HG02678 (cell line): ENCODE measurements around the gene SLC24A3.

Experiments
- ATAC-seq: cut with Tn5 transposase; IDR thresholded peaks from one replicate; pipeline ENCODE4 v1.9.1; 2021; ENCODE audit warnings: mild to moderate bottlenecking, moderate library complexity; ENCODE audit not compliant: unreplicated experiment

Gene SLC24A3

DNA sequence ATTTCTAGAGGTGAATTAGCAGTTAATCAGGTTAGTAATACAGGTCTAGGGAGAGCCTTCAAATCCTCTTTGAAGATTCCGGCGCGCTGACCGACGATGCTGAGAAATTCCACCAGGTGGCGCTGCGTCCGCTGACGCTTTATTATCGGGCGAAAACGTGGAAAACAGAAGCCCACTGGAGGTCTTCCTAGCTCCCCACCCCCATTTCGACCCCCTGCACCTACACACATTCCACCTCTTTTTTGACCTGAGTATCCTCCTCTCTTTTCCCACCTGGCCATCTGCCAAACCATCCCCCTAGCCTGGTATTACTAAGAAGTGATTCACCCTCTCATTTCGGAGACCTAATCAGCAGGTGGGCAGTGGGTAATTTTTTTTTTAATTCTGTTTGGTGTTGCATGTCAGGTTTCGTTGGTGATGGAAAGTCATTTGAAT lies 480.3 kb downstream of the SLC24A3 start:
- no peak for ATAC-seq

DNA sequence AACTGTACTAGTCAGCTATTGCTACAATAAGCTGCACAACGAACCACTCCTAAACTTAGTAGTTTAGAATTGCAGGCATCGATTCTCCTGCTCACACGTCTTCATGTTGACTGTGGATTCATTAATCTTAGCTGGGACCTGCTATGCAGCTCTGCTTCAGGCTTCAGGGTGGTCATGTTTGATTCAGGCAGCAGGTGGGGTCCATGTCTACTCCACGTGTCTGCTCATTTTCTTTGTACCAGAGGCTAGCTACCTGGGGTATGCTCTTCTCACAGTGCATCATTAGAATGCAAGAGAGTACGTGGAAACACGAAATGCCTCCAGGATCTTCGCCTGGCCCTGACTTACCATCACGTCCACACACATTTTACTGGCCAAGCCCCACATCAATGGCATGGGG lies 481.1 kb downstream of the SLC24A3 start:
- ATAC-seq: no peak

DNA sequence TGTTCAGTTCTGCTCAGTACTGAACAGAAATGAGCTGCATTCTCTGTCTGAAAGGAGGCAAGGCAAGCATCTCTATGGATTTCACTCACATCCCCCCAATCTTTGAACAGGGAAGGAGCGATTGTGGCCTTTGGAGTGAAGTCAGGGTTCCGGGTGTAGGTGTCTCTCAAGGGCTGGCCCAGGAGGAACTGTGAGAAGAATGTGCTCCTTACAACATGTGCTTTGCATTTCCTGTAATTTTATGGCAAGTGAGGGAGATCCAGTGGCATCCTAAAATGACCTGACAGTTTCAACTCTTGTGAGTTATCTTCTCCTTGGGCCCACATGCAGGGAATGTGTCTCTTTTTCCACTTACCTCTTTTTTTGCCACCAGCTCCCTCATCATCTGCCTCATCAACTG lies 482.6 kb downstream of the SLC24A3 start:
- no peak for ATAC-seq

DNA sequence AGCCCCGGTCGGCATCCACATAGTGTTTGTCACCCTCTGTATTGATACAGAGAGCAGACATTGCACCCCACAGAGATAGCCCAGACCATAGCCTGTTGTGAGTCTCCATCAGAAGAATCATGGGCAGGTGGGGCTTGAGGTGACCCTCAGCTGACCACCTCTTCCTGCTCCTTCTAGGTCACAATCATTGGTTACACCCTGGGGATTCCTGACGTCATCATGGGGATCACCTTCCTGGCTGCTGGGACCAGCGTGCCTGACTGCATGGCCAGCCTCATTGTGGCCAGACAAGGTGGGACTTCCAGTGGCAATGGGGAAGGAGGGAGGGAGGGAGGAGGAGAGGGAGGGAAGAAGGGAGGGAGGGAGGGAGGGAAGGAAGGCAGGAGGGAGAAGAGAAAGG lies 484.2 kb downstream of the SLC24A3 start:
- ATAC-seq: no peak

DNA sequence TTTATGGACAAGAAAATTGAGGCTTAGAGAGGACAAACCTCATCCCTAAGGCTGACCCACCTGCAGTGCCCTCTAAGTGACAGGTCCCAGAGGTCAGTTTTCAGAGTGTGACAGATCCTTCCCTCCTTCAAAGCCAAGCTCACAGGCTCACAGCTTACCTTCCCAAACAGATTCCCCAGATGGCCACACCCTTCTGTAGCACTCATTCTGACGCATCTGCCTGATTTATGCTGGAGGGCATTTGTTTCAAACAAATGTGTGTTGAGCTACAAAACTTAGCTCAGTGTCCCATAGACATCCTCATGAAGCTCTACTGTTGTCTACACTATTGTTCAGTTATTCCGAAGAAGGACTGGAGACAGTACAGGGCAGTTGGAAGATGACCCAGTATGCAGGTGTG lies 485.0 kb downstream of the SLC24A3 start:
- ATAC-seq: no peak

DNA sequence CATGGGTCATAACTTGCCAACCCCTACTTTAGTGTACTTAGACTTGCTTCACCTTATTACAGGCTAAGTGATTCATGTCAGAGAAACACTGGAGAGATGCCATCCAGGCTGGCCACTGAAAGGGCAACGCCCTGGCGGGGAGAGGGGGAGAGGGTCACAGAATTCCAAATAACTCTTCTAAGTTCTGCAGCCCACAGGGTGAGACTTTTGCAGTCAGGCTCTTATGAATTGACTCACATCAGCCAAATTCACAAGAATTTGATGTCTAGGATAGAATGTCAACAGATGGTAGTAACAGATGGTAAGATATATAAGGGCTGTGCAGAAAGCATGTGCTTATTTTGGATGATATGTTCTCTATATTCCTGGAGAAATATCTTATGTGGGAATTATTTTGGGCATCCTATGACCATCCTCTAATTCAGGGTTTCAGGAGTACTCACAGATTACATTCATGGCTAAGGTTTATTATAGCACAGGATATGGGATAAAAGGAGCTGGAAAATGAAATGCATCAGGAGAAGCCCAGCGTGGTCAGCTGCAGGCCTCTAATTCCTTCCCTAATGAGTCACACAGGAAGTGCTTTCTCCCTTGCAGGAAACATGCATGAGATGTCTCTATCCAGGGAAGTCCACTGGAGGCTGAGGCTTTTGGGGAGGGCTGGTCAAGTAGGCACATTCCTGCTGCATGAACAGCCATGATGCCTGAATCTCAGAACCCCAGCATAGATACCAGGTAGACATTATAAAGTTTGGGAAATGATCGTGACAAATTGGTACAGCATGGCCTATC lies 486.9 kb downstream of the SLC24A3 start:
- no peak for ATAC-seq

DNA sequence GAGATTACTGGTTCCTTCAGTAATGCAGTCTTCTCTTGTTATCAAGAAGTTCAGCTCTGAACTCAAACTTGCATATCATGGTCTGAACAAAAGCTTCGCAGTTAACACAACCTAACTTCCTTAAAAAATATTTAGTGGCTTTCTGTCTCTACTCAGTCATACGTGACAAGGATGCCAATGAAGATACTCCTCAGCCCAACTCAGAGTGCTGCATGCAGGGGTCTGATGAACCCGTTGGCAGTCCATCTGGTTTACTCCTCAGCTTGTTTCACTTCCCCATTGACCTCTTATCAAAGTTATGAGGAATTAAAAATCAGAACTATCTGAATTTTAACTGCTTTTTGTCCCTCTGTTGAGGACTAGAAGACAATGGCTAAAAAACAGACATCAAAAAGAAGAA lies 489.0 kb downstream of the SLC24A3 start:
- ATAC-seq: no peak

DNA sequence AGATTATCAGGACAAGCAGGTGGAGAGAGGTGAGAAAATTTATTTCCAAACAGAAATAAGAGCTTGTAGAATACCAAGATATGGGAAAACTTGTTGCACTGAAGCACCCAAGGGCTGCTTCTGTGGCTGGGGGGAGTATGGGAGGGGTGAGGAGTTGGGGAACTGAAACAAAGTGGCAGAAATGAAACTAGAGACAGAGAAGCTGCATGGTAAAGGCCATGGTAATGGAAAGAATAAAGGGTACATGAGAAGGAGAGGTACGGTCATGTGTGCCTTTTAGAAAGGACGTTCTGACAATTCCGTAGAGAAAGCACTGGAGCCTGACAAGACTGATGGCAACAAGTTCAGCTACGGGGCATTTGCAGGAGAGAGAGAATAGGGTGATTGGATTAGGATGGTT lies 494.0 kb downstream of the SLC24A3 start:
- peak; percentile 81 for ATAC-seq

DNA sequence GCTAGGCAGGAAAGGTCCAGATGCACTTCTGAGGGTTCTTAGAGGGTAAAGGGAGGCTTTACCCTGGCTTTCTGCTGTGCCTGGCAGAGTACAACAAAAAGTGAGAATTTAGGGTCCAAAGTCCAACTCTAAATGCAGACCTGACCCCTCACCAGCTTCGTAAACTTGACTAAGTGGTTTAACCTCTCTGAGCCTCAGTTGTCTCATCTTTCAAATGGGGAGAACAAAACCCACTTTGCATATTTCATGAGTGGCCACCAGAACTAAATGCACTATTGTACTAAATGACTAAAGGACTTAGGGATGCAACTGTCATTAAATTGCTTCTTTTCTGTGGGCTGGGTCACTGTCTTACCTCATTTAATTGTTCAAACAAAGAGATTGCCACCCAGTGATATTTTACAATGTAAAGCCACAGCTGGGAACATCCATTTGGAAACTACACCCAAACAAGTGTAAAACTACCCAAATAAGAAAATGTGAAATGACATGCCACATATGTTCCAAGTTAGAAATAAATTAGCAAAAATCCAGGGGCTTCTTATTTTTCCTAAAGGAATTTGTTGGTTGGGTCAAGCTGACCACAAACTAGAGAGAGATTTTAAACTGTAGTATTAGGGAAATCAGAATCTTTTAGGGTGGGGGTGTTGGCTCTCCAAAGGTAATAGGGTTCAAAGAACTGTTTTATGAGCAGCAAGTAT lies 497.3 kb downstream of the SLC24A3 start:
- ATAC-seq: no peak

DNA sequence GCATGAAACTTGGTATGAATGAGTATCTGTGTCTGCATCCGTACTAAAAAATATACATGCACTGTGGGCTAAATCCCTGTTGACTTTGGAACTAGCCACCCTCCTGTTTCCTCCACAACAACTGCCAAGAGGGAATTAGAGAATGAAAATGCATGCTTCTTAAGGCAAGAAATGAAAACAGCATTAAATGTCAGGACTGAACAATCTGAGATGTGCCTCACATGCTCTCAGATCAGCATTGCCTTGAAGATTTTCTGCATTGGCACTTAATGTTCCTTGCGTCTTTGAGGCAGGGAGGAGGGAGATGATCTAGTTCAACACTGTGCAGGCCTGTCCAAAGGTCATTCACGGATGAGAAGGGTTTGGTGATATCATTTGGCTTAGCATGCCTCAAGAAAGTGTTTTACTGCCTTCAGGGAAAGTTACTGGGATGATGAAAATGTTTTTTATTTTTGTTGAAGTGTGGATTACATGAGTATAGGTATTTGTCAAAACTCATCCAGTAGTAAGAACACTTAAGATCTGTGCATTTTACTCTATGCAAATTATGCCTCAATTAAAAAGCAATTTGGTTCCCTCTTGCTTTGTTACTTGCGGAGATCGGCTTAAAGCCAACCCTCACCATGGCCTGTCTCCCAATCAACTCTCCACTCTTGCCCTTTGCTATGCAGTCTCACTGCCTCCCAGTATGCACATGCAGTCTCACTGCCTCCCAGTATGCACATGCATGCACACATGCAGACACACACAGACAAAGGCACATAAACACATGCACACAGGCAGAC lies 498.1 kb downstream of the SLC24A3 start:
- no peak for ATAC-seq

DNA sequence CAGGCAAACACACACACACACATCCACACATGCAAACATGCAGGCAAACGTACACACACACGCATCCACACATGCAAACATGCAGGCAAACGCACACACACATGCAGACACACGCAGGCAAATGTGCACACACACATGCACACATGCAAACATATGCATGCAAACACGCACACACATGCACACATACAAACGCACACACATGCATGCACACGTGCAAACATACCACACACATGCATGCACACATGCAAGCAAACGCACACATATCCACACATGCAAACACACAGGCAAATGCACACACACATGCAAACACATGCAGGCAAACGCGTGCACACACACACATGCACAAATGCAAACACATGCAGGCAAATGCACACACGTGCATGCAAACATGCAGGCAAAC lies 498.7 kb downstream of the SLC24A3 start:
- ATAC-seq: no peak

DNA sequence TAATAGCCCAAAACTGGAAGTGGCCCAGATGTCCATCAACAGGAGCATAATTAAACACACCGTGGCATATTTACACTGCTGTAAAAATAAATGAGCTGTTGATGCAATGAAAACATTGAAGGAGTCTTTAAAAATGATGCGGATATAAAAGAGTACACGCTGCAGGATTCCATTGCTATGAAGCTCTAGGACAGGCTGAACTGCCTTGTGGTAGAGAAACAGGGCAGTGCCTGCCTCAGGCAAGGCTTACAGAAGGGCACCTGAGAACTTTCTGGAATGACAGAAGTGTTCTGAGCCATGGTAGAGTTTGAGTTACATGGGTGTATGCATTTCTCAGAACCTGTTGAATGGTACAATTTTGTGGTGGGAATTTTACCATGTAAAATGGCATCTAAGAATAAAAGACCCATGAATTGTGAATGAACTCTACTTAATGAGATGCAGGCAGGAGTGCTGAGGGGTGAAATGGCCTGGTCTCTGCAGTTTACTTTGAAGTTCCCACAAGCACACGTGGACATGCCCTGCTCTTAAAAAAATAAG lies 500.3 kb downstream of the SLC24A3 start:
- ATAC-seq: no peak

DNA sequence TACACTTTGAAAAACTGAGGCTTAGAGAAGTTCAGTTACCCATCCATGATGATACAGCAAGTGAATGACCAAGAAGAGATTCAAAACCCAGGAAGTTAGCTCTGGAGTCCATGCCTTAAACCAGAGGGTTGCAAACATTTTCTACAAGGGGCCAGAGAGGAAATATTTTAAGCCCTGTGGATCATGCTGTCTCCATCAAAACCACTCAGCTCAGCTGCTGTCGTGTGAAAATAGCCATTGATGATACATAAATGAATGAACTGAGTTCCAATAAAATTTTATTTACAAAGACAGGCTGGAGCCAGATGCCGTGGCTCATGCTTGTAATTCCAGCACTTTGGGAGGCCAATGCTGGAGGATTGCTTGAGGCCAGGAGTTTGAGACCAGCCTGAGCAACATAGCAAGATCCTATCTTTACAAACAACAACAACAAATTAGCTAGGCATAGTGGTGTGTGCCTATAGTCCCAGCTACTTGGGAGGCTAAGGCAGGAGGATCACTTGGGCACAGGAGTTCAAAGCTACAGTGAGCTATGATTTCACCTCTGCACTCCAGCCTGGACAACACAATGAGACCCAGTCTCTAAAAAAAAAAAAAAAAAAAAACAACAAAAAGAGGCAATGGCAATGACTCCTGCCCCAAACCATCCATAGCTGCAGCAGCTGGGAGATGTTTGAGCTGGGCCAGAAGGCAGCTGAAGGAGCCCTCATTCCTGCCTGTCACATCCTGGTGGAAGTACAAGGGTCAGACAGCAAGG lies 501.6 kb downstream of the SLC24A3 start:
- no peak for ATAC-seq

DNA sequence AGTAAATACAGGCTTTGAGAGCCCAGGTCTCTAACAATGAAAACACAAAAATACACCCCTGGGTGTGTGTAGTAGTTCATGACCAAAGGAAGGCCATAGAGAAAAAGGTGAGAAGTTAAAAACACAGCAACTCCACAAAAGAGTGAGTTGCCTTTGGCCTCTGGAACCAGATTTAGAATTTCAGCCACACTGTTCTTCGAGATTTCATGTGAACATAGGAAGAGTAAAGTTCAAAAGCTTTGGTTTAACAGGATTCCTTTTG lies 502.1 kb downstream of the SLC24A3 start:
- no peak for ATAC-seq

DNA sequence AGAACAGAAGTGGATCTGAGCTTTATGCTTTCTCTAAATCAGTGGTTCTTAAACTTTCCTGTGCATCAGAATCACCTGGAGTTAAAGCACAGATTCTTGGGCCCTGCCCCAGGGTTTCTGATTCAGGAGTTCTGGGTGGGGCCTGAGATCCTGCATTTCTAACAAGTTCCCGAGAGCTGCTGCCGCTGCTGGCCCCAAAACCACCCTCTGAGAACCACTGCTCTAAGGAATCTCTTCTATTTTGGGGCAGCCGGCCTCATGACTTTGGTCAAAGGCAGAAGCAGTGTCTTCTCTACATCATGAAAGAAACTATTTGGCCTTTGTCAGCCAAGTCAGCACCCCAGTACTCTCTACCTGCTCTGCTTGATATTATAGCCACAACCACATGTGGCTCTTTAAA lies 503.5 kb downstream of the SLC24A3 start:
- ATAC-seq: no peak

DNA sequence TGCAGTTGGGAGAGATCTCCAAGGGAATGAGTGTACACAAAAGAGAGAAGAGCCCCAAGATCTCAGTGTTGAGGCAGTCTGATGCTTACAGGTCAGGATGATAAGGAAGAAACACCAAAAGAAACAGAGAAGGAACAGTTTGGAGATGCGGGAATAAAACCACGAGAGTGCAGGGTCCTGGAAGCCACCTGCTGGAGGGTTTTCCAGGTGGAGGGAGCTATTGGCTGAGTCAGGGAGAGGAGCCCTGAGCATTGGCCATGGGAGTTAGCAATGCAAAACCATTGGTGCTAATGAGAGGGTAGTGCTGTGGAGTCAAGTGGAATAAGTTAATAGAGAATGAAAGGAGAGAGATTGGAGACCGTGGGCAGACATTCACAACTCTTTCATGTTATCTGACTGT lies 506.4 kb downstream of the SLC24A3 start:
- no peak for ATAC-seq

DNA sequence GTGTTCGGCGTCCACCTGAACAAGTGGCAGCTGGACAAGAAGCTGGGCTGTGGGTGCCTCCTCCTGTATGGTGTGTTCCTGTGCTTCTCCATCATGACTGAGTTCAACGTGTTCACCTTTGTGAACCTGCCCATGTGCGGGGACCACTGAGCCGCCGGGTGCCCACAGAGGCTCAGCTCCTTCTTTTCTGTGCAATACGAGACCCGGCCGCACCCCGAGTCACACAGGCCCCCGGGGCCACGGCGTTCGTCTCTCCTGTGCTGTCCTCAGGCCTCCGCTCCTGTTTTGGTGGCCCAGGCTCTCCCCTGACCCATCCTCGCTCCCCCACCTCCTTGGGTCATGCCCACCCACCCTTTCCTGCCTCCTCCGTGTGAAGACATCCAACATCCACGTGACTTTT lies 508.5 kb downstream of the SLC24A3 start:
- no peak for ATAC-seq

DNA sequence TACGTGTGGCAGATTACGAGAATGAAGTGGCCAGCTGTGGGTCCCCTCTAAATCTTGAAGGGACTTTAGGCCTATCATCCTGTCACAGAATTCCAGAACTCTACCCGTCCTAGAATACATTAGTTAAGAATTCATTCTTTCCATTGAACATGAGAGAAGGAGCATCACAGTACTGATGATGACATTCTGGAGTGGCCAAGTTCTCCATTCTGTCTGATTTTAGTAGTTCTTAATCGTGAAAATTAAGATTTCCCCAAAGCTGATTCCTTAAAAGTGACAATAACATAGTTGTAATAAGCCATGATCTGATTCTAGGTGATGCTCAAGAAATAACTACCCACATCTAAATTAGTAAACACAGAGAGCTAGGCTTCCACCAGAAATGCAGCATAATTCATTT lies 510.6 kb downstream of the SLC24A3 start:
- ATAC-seq: no peak

DNA sequence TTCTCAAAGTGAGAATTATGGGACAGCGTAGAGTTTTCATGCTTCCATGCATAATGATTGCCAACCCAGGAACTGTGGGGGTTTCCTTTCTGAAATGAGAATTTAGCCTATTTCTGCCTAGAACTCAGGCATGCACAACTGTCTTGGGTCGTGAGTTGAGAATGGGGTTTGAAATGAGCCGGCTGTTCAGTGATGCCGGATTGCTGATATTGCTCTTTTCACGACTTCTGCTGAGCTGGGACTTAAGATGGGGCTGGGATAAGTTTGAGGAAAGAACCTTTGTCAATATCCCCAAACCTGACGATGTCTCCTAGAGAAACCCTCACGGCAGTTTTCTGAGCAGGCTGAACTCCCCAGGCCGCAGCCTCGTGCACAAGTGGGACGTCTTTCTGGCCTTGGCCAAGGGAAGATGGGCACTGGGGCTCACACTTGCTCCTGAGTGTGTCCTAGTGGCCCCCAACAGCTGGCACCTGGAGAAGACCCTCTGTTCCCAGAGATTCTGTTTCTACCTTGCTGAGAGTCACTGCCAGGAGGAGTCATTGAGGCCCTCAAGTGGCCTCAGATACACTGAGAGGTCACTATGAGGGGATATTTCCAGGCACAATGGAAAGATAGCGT lies 511.5 kb downstream of the SLC24A3 start:
- no peak for ATAC-seq

DNA sequence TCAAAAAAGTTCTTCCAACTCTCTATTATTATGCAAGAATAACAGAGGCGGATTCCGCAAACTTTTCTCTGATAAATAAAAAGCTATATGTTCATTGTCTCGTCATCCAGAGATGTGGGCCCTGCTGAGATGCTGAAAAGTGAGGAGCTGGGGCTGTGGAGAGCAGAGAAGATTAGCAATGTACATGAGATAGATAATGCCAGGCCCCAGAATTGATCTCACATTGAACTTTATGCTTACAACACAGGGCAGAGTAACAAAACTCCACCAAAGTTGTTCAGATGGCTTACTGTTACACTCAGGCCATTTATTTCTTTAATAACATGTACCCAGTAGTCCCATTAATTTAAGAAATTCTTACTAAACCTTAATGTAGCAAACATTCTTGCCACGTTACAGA lies 512.9 kb downstream of the SLC24A3 start:
- ATAC-seq: no peak
